Stimulated activated CD4-positive, alpha-beta T cell treated with anti-CD3 and anti-CD28 coated beads, TNF-alpha, amount 100 ng/mL, for 48 hours (primary cell): Measurements from ENCODE around the gene NTN3.

ENCODE experiments used
- DNase-seq, 3 donors: peaks; one replicate each; pipeline ENCODE4 v3.0.0-alpha.2; 2020; ENCODE audit warnings: low read depth in 3 of 3

Gene NTN3

DNA sequence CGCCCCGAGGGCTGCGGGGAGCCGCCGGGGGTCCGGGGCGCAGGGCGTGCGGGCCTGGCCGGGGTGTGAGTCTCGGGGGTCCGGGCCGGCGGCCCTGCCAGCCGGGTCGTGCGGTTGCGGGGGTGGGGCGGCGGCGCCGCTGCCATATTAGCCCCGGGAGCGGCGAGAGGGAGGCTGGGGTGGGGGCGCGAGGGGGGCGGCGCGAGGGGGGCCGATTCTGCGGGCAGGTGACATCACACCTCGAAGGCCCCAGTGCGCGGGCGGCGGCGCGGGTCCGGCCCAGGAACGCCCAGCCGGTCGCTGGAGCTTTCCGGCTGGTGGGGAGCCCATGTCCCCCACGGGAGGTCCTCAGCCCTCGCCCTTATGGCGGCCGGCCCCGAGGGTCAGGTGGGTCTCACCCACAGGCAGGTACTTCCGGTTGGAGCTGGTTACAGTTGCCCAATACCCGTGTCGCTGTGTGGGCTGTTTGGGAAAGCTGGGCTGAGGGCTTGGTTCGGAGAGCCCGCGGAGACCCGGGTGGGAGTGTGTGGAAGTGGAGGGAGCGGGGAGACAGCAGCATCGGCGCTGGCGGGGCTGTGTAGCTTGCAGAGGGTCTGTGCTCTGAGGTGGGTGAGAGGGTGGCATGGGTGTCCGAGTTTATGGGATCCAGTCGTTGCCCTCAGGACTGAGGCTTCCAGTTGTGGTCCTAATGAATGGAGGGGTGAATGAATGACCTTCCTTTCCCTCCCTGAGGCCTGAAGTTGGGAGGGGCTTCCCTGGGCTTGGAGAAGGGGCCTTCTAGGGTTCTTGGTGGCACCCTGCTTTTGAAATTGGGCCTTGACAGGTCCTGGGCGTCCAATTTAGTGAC, 43.5 kb downstream of the NTN3 start:
- DNase-seq, result peak in 1 of 3 donors; percentile 22

DNA sequence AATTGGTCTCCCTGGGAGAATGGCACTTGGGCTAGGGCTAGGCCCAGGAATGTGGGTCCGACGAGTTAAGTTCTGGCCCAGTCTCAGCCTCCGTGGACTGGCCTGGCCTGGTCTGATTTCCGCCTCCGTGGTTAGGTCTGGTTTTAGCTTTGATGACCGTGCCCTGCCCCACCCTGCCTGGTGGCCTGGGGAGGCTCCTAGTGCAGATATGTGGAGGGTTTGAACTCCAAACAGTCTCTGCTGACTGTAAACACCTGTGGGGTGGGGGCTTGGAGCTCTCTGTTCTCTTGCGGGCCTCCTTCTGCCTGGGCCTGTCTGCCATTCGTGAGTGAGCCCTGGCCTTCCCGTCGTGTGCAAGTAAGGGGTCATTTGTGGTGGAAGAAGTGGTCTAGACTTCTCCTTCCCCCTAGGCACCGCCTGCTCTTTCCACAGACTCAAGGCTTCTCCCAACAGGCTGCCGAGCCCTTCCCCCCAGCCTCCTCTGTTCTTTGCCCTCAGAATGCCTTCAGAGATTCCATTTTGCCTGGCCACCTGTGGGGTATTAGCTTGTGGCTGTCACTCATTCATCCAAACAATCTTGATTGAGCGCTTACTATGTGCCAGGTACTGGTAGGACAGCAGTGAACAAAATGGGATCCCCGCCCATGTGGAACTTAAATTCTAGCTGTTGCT, 44.2 kb downstream of the NTN3 start:
- no peak for DNase-seq

DNA sequence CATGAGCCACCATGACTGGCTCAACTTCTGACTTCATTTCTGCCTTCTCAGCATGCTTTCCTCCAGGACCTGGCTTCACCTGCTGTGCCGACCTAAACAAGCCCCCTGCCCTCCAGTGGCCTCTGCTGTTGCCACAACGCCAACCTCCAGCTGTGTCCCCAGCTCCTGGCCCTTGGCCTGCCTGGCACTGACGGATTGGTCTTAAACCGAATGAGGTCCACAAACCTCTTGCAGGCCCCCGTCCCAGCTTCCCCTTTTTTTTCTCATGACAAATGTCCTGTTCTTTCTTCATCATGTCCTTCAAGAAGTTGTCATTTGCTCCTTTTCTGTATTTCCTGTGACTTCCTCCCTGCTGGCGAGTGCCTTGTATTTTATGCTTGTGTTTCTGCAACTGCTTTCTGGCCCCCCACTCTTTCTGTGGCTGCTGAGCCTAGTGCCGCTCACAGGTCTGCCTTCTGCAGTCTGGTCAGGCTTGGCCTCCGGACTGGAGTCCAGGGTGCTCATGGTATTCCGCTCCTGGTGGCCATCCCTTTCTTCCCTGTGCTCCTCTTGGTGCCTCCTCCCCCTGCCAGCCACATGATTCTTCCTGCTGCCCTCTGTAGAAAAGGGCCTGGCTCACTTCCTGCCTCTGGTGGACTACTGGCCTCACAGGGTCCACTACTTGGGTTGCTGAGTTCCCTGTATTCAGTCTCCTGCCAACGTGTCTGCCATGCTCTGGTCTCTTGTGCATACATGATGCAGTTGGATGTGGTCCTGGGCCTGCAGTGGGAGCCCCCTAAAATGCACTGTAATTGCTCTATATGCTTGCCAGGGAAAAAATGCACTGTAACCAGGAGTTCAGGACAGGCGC, 45.5 kb downstream of the NTN3 start:
- DNase-seq, result no peak

DNA sequence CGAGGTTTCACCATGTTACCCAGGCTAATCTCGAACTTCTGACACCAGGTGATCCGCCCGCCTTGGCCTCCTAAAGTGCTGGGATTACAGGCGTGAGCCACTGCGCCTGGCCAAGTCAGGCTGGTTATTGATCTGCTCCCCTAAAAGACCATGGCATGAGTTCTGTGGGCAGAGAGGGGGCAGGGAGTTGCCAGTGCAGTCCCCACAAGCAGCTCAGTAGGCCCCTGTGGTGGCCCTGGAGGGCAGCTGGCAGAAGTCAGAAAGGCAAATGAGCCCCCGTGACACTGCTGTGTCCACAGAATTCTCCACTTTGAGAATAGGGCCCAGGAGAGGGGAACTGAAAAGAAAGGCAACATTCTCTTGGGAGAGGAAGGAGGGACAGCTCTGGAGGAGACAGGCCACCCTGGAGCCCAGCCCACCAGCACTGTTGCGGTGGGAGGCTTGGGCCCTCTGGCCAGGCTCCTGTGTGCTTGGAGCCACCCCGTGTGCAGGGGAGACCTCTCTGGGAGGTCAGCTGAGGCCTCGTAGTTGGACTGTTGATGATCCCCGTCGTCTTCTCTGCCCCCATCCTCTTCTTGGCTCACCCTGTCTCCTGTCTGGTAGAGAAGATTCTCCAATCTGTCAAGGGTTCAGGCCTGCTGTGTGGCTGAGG, 47.0 kb downstream of the NTN3 start:
- no peak for DNase-seq

DNA sequence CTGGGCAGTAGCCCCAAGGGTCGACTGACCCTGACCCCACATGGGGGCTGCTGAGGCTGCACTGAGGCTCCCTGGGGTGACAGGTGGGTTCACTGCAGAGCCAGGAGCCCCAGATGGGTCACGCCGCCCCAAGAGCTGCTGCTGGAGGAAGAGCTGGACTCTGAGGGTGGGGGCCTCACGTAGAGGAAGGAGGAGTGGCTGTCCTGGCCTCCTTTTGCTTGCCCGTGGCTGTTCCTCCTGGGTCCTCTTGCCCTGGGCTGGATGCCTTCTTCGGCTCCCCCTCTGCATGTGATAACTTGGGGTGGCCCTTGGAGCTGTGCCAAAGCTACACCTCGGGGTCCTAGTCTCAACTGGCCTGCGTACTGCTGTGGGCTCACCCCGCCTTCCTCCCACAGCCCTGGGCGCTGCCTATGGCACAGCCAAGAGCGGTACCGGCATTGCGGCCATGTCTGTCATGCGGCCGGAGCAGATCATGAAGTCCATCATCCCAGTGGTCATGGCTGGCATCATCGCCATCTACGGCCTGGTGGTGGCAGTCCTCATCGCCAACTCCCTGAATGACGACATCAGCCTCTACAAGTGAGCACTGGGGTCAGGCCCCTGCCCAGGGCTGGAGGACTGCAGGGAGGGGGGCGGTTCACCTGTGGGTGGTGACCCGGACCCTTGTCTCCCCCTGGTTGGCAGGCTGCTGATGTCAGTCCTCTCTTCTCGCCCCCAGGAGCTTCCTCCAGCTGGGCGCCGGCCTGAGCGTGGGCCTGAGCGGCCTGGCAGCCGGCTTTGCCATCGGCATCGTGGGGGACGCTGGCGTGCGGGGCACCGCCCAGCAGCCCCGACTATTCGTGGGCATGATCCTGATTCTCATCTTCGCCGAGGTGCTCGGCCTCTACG, 48.0 kb downstream of the NTN3 start:
- DNase-seq, result no peak

DNA sequence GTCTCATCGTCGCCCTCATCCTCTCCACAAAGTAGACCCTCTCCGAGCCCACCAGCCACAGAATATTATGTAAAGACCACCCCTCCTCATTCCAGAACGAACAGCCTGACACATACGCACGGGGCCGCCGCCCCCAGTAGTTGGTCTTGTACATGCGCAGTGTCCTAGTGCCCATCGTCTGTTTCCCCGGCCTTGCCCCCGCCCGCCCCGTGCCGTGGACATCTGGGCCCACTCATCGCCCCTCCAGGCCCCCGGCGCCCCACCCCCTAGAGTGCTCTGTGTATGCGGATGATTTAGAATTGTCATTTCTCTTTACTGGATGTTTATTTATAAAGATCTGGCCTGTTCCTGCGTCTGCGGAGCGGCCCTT, 48.6 kb downstream of the NTN3 start:
- no peak for DNase-seq

DNA sequence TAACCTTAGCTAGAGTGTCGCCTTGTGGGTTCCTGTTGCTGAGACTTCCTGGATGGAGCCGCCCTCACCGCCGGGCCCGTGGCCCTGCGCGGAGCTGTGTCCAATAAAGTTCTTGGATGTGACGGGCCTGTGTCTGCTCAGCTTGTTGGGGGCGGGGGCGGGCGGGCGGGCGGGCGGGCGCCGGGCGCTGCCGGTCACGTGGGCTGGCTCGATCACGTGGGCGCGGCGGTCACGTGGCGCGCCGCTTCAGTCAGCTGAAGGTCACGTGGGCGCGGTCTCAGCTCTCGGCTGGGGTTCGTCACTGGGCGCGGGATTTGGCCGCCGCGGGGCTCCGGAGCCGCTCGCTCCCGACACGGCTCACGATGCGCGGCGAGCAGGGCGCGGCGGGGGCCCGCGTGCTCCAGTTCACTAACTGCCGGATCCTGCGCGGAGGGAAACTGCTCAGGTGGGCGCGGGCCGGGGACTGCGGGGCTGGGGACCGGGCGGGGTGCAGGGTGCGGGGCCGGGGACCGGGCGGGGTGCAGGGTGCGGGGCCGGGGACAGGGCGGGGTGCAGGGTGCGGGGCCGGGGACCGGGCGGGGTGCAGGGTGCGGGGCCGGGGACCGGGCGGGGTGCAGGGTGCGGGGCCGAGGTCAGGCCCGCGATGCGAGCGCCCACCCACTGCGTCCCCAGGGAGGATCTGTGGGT, 49.1 kb downstream of the NTN3 start, which contains the start of gene AMDHD2:
TSS of gene AMDHD2 (plus strand) at position 275 of the 687 bp plus-strand sequence. CDS start at position 363, 88 bp downstream.
- peak; percentile 79 to 86 (median 83) for DNase-seq

DNA sequence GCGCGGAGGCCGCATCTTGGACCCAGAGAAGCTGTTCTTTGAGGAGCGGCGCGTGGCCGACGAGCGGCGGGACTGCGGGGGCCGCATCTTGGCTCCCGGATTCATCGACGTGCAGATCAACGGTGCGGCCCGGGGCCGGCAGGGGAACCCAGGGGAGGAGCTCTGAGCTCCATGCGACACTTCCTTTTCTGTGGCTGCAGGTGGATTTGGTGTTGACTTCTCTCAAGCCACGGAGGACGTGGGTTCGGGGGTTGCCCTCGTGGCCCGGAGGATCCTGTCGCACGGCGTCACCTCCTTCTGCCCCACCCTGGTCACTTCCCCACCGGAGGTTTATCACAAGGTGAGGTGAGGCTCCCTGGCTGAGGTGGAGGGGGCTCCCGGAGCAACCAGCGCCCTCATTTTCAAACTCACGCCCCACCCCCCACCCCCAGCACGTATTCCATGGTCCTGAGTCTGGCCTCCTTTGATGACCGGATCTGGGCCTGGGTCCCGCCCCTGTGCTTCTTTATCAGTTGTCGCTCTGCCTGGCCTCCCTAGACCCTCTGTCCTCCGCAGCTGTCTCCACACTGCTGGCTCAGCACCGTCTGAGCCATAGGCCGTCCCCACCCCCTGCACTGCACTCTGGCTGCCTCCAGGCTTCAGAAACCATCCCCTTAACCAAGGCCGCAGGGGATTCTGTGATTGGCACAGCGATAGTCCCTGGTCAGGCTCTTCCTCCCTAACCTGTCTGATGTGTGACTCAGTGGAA, 49.9 kb downstream of the NTN3 start:
- DNase-seq, result no peak
